ENCODE measurements around the gene HBS1L.
"Not testable (repeated sequence)": the region's sequence is repeated elsewhere in the genome, so short reads cannot be mapped to it uniquely, and the experiment has no call there.

Gene HBS1L

DNA sequence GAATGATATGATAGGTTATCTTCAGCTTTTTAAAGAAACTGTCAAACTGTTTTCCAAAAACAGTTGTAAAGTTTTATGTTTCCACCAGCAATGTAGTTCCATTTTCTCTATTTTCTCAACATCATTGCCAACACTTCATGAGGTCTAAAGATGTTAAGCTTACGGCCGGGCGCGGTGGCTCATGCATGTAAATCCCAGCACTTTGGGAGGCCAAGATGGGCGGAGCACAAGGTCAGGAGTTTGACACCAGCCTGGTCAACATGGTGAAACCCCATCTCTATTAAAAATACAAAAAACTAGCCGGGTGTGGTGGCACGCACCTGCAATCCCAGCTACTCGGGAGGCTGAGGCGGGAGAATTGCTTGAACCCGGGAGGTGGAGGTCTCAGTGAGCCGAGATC, 3.7 kb upstream of the HBS1L start:
- H2BK15ac ChIP-seq (ENCODE audit: low read length); H2BK120ac ChIP-seq (ENCODE audit: low read depth, low read length); H3K4me1 ChIP-seq (ENCODE audit: control insufficient read depth in 2 of 2, insufficient read depth in 1 of 2, low read depth in 1 of 2, low read length in 2 of 2); DNase-seq (ENCODE audit: low spot score); H3K14ac ChIP-seq (ENCODE audit: low read length); H2BK5ac ChIP-seq (ENCODE audit: low read length); H3K79me1 ChIP-seq (ENCODE audit: low read depth, low read length); H3K27me3 ChIP-seq (ENCODE audit: control insufficient read depth in 3 of 3, insufficient read depth in 3 of 3, low read depth in 1 of 3, low read length in 3 of 3); H2AK5ac ChIP-seq (ENCODE audit: low read depth, low read length); H3K23ac ChIP-seq (ENCODE audit: low read depth, low read length, poor library complexity); H4K8ac ChIP-seq (ENCODE audit: low read depth, low read length); H3K4me3 ChIP-seq (ENCODE audit: low read length in 2 of 2); H2BK12ac ChIP-seq (ENCODE audit: low read length); H3K36me3 ChIP-seq (replicated peaks in 1 of 2; ENCODE audit: control insufficient read depth in 2 of 2, insufficient read depth in 2 of 2, low read length in 2 of 2); H2AFZ ChIP-seq (ENCODE audit: low read length); H3K4ac ChIP-seq (ENCODE audit: low read length); H3K18ac ChIP-seq (ENCODE audit: low read length); H3K9ac ChIP-seq (ENCODE audit: low read depth, low read length, poor library complexity); H3K4me2 ChIP-seq (ENCODE audit: insufficient read depth, low read length, poor library complexity, severe bottlenecking); H3K27ac ChIP-seq (replicated peaks; ENCODE audit: low read length); H3K9me3 ChIP-seq (replicated peaks in 1 of 2; ENCODE audit: control insufficient read depth in 2 of 2, insufficient read depth in 1 of 2, low read depth in 1 of 2, low read length in 2 of 2); H4K91ac ChIP-seq (ENCODE audit: low read depth, low read length, poor library complexity): not testable (repeated sequence)
- WGBS, 2 donors (ENCODE audit: extremely low coverage in 2 of 2, insufficient read length in 2 of 2, insufficient replicate concordance in 1 of 2) = no CpG with 5 or more reads among the region's 11 CpGs

DNA sequence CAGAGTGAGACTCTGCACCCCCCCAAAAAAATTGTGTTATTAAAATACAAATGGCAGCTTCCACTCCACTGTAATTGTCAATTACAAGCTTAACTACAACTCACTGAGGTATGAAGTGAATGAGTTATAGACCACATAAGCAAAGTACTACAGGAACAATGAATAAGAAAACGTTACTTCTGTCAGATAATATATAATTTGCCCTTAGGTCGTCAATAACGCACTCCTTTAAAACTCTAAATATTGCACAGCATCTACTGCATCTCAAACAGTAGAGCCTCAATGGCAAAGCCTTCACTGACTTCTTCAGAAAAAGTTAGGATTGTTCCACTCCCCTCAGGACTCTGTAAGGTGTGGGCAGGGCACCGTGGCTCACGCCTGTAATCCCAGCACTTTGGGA, 2.0 kb upstream of the HBS1L start:
- Histone ChIP-seq H2BK120ac (ENCODE audit: low read depth, low read length) (no peak overlapping the region), H3K23ac (ENCODE audit: low read depth, low read length, poor library complexity) (no peak overlapping the region), H3K79me1 (ENCODE audit: low read depth, low read length) (no peaks in the 10 kb centered on the region), H4K8ac (ENCODE audit: low read depth, low read length) (no peak overlapping the region), H2BK15ac (ENCODE audit: low read length) (no peak overlapping the region), H2AFZ (ENCODE audit: low read length) (no peak overlapping the region), H3K36me3 (replicated peaks in 1 of 2; ENCODE audit: control insufficient read depth in 2 of 2, insufficient read depth in 2 of 2, low read length in 2 of 2) (peaks cover 0 to 7% of the 10 kb centered on the region in 2 donors), H3K4ac (ENCODE audit: low read length) (no peak overlapping the region), H2BK12ac (ENCODE audit: low read length) (no peak overlapping the region), H3K27me3 (ENCODE audit: control insufficient read depth in 3 of 3, insufficient read depth in 3 of 3, low read depth in 1 of 3, low read length in 3 of 3) (no peaks in the 10 kb centered on the region), H3K4me2 (ENCODE audit: insufficient read depth, low read length, poor library complexity, severe bottlenecking) (no peak overlapping the region), H2AK5ac (ENCODE audit: low read depth, low read length) (no peak overlapping the region), H3K9ac (ENCODE audit: low read depth, low read length, poor library complexity) (no peak overlapping the region), H2BK5ac (ENCODE audit: low read length) (no peak overlapping the region), H3K4me3 (ENCODE audit: low read length in 2 of 2) (no peak overlapping the region), H4K91ac (ENCODE audit: low read depth, low read length, poor library complexity) (no peak overlapping the region), H3K4me1 (ENCODE audit: control insufficient read depth in 2 of 2, insufficient read depth in 1 of 2, low read depth in 1 of 2, low read length in 2 of 2) (peaks cover 2 to 5% of the 10 kb centered on the region in 2 donors), H3K27ac (replicated peaks; ENCODE audit: low read length) (no peak overlapping the region), H3K9me3 (replicated peaks in 1 of 2; ENCODE audit: control insufficient read depth in 2 of 2, insufficient read depth in 1 of 2, low read depth in 1 of 2, low read length in 2 of 2) (no peaks in the 10 kb centered on the region), H3K18ac (ENCODE audit: low read length) (no peak overlapping the region), H3K14ac (ENCODE audit: low read length) (no peak overlapping the region)
- WGBS, 2 donors (ENCODE audit: extremely low coverage in 2 of 2, insufficient read length in 2 of 2, insufficient replicate concordance in 1 of 2) = no CpG with 5 or more reads among the region's 5 CpGs
- no peak for DNase-seq (ENCODE audit: low spot score)

- Histone ChIP-seq H3K9me3 (replicated peaks in 1 of 2; ENCODE audit: control insufficient read depth in 2 of 2, insufficient read depth in 1 of 2, low read depth in 1 of 2, low read length in 2 of 2) (no peaks in the 10 kb centered on the region), H2BK120ac (ENCODE audit: low read depth, low read length) (no peak overlapping the region), H3K4me1 (ENCODE audit: control insufficient read depth in 2 of 2, insufficient read depth in 1 of 2, low read depth in 1 of 2, low read length in 2 of 2) (peaks cover 2 to 5% of the 10 kb centered on the region in 2 donors), H3K14ac (ENCODE audit: low read length) (no peak overlapping the region), H3K4ac (ENCODE audit: low read length) (no peak overlapping the region), H3K36me3 (replicated peaks in 1 of 2; ENCODE audit: control insufficient read depth in 2 of 2, insufficient read depth in 2 of 2, low read length in 2 of 2) (peaks cover under 1 to 20% of the 10 kb centered on the region in 2 donors), H3K27ac (replicated peaks; ENCODE audit: low read length) (no peak overlapping the region), H4K91ac (ENCODE audit: low read depth, low read length, poor library complexity) (no peak overlapping the region), H3K23ac (ENCODE audit: low read depth, low read length, poor library complexity) (no peak overlapping the region), H2BK5ac (ENCODE audit: low read length) (no peak overlapping the region), H3K4me3 (ENCODE audit: low read length in 2 of 2) (peak overlapping the region; percentile 74 to 87), H3K4me2 (ENCODE audit: insufficient read depth, low read length, poor library complexity, severe bottlenecking) (peak overlapping the region; percentile 66), H3K18ac (ENCODE audit: low read length) (no peak overlapping the region), H3K27me3 (ENCODE audit: control insufficient read depth in 3 of 3, insufficient read depth in 3 of 3, low read depth in 1 of 3, low read length in 3 of 3) (no peaks in the 10 kb centered on the region), H2AFZ (ENCODE audit: low read length) (peak overlapping the region; percentile 86), H3K79me1 (ENCODE audit: low read depth, low read length) (peaks cover 2% of the 10 kb centered on the region), H2AK5ac (ENCODE audit: low read depth, low read length) (no peak overlapping the region), H4K8ac (ENCODE audit: low read depth, low read length) (no peak overlapping the region), H3K9ac (ENCODE audit: low read depth, low read length, poor library complexity) (peak overlapping the region; percentile 92), H2BK12ac (ENCODE audit: low read length) (no peak overlapping the region), H2BK15ac (ENCODE audit: low read length) (no peak overlapping the region)
- DNase-seq (ENCODE audit: low spot score) = no peak
- no CpG with 5 or more reads among the region's 9 CpGs for WGBS, 2 donors (ENCODE audit: extremely low coverage in 2 of 2, insufficient read length in 2 of 2, insufficient replicate concordance in 1 of 2)
Measured at GRCh38 chr6:135054226-135054568, 425 bp downstream of the HBS1L start.

DNA sequence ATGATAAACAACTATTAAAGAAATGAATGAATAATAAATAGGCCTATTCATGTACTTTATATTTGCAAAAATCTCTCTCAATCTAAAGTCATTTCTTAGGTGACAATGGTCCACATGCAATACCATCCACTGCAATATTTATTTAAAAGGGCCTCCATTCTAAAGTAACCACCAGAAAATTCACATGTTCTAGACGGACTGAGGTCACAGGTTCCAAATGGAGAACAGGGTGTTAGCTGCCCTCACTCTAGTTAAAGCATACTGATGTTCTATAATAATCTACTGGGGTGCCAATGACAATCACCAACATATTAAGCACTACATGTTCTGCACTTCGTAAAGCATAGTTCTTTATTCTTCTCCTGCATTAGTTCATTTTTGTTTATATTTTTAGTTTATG, 1.2 kb downstream of the HBS1L start:
- Histone ChIP-seq H3K4me3 (ENCODE audit: low read length in 2 of 2) (peak overlapping the region in 1 of 2 donors; percentile 74), H2BK15ac (ENCODE audit: low read length) (no peak overlapping the region), H3K4me1 (ENCODE audit: control insufficient read depth in 2 of 2, insufficient read depth in 1 of 2, low read depth in 1 of 2, low read length in 2 of 2) (peaks cover 2 to 5% of the 10 kb centered on the region in 2 donors), H3K9me3 (replicated peaks in 1 of 2; ENCODE audit: control insufficient read depth in 2 of 2, insufficient read depth in 1 of 2, low read depth in 1 of 2, low read length in 2 of 2) (no peaks in the 10 kb centered on the region), H3K27ac (replicated peaks; ENCODE audit: low read length) (no peak overlapping the region), H3K27me3 (ENCODE audit: control insufficient read depth in 3 of 3, insufficient read depth in 3 of 3, low read depth in 1 of 3, low read length in 3 of 3) (no peaks in the 10 kb centered on the region), H3K79me1 (ENCODE audit: low read depth, low read length) (peaks cover 2% of the 10 kb centered on the region), H3K9ac (ENCODE audit: low read depth, low read length, poor library complexity) (no peak overlapping the region), H2BK12ac (ENCODE audit: low read length) (no peak overlapping the region), H4K91ac (ENCODE audit: low read depth, low read length, poor library complexity) (no peak overlapping the region), H2AK5ac (ENCODE audit: low read depth, low read length) (no peak overlapping the region), H3K23ac (ENCODE audit: low read depth, low read length, poor library complexity) (no peak overlapping the region), H3K4me2 (ENCODE audit: insufficient read depth, low read length, poor library complexity, severe bottlenecking) (no peak overlapping the region), H3K36me3 (replicated peaks in 1 of 2; ENCODE audit: control insufficient read depth in 2 of 2, insufficient read depth in 2 of 2, low read length in 2 of 2) (peaks cover 2 to 28% of the 10 kb centered on the region in 2 donors), H2BK5ac (ENCODE audit: low read length) (no peak overlapping the region), H3K4ac (ENCODE audit: low read length) (no peak overlapping the region), H3K14ac (ENCODE audit: low read length) (no peak overlapping the region), H2AFZ (ENCODE audit: low read length) (no peak overlapping the region), H3K18ac (ENCODE audit: low read length) (no peak overlapping the region), H2BK120ac (ENCODE audit: low read depth, low read length) (no peak overlapping the region), H4K8ac (ENCODE audit: low read depth, low read length) (no peak overlapping the region)
- no CpG with 5 or more reads among the region's 2 CpGs for WGBS, 2 donors (ENCODE audit: extremely low coverage in 2 of 2, insufficient read length in 2 of 2, insufficient replicate concordance in 1 of 2)
- no peak for DNase-seq (ENCODE audit: low spot score)
